ENCODE results near the gene FRMD7.

- no peak for TF ChIP-seq PATZ1 (CRISPR knock-in tag; IDR thresholded peaks at IDR 0.05; ENCODE audit: borderline replicate concordance)
- no peak for TF ChIP-seq ZFP30 (CRISPR knock-in tag; IDR thresholded peaks at IDR 0.05)
- TF ChIP-seq ZNF70 (CRISPR knock-in tag; IDR thresholded peaks at IDR 0.05): no peak
- TF ChIP-seq ZNF565 (CRISPR knock-in tag; conservative IDR thresholded peaks at IDR 0.05; ENCODE audit: low read depth): no peak
- TF ChIP-seq TCF4 (CRISPR knock-in tag; IDR thresholded peaks at IDR 0.05; ENCODE audit: borderline replicate concordance): no peak
- no peak for TF ChIP-seq GLIS3 (CRISPR knock-in tag; IDR thresholded peaks at IDR 0.05)
- no peak for TF ChIP-seq ZFP3 (CRISPR knock-in tag; IDR thresholded peaks at IDR 0.05)
- TF ChIP-seq ZNF8 (CRISPR knock-in tag; IDR thresholded peaks at IDR 0.05): no peak
- TF ChIP-seq BACH2 (CRISPR knock-in tag; IDR thresholded peaks at IDR 0.05; ENCODE audit: borderline replicate concordance): no peak
Measured at GRCh38 chrX:132043977-132044376, 83.8 kb downstream of the FRMD7 start.
